ENCODE data around the gene PRDM16.

DNA sequence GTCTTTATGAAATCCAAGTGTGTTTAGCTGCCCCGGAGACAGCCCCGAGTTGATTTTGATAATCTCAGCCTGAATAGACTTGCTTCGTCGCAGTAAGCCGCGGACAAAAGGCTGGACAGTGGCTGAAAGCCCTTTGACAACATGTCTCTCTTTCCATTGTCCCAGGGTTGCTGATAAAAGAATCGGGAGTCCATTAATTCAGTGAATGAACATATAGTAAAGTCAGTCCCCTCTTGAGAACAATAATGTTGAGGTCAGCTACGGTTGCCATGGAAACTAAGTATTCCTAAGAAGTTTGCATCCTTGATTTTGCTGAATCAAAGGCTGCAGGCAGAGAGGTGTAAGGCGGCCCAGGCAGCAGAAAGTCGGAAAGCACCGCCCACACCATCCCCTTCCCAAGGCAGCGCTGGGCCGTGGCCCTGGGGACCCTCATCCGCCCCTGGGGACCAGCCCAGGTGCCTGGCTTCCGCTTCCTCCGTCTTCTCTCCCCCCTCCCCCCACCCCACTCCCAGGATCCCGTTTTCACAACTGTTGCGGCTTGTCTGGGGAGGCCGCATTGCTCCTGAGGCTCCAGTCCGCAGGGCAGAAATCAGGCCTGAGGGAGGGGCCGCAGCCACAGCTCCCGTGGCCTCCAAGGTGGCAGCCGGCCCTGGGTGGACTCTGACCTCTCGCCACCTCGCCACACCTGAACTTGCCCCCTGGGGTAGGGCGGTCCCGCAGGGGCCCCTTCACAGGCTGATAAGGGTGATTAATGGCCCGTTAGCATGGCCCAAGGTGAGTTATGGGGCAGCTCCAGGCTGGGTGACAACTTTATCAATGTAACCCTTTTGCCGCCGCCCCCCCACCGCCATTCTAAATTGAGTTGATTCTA, 180.9 kb downstream of the PRDM16 start:
- no peak for TF ChIP-seq YY1 (IDR thresholded peaks at IDR 0.05; ENCODE audit: insufficient read depth, insufficient read length)
- TF ChIP-seq SUZ12 (IDR thresholded peaks at IDR 0.05; ENCODE audit: extremely low read depth, insufficient read depth, insufficient read length) = no peak
- no peak for TF ChIP-seq ZNF274 (IDR thresholded peaks at IDR 0.05; ENCODE audit: low read depth, low read length)
